ENCODE measurements around the gene MUCL3. TPM values are rescaled to one million over a fixed set of nuclear protein-coding genes. Genes with fewer than 3 reads are reported as not detected.

The MUCL3 gene
- total and polyA plus RNA-seq, 2 donors (not counting 1 experiment from before 2014, with no cell fraction given): not detected

DNA sequence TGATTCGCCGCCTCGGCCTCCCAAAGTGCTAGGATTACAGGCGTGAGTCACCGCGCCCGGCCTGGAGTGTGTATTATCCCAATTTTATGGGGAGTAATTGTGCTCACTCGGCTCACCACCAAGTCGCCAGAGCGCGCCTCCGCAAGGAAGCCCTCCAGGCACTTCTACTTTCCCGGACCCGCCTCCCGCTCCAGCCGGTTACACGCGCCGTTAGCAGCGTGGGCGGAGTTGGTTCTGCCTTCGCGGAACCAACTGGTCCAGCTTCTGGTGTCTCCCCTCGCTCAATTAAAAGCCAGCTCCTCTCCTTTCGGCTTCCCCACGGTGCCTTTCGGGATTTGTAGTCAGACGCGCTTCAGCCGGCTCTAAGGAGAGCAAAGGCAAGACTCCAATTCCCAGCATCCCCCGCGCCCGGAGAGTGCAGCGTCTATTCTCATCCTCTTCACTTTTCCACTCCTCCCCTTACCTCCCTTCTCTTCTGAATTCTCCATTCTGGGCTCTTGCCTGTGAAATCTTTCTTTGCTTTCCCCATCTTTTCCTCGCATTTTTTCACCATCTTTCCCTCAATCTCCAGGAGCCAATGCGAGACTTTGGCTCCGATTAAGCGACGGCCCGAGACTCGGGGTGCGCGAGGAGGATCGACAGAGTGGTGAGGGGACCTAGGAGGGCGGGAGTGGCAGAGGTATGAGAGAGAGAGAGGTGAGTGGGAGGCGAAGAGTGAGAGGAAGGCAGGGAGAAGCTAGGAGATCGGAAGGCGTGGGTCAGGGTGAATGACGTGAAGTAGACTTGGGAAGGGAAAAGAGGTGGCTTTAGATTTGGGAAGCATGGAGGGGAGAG is 32.8 kb upstream of the MUCL3 start, which contains the start of gene GTF2H4:
GTF2H4 (plus strand) TSS at position 450 of the 834 bp plus-strand sequence.
- Histone ChIP-seq H4K20me1 (ENCODE audit: control insufficient read depth, insufficient read depth, low read length, poor library complexity, severe bottlenecking) (no peaks in the 10 kb centered on the region), H3K4me2 (replicated peaks; ENCODE audit: low read depth, low read length, poor library complexity, severe bottlenecking) (peak within 1 kb of the TSS; percentile 93), H3K36me3 (replicated peaks in 1 of 2; ENCODE audit: control extremely low read depth in 1 of 2, control insufficient read depth in 1 of 2, extremely low read depth in 1 of 2, insufficient read depth in 2 of 2, low read length in 1 of 2) (peaks cover 0 to 19% of the 10 kb centered on the region in 2 experiments), H3K27me3 (replicated peaks in 1 of 4; ENCODE audit: control extremely low read depth in 1 of 4, control insufficient read depth in 3 of 4, insufficient read depth in 4 of 4, low read length in 3 of 4) (no peaks in the 10 kb centered on the region), H3K4me1 (ENCODE audit: control insufficient read depth in 2 of 2, insufficient read depth in 2 of 2, low read length in 2 of 2) (peaks cover 14 to 28% of the 10 kb centered on the region in 2 donors), H3K79me2 (ENCODE audit: control insufficient read depth, insufficient read depth, low read length) (peaks cover 5% of the 10 kb centered on the region), H3K9ac (ENCODE audit: low read length) (peak within 1 kb of the TSS; percentile 86), H3K4me3 (ENCODE audit: control extremely low read depth in 1 of 5, extremely low read depth in 1 of 5, insufficient read depth in 1 of 5, low read depth in 2 of 5, low read length in 4 of 5) (peak within 1 kb of the TSS; percentile 71 to 99 (median 89)), H2AFZ (ENCODE audit: insufficient read depth, low read depth, low read length, poor library complexity, severe bottlenecking) (peak within 1 kb of the TSS; percentile 90), H3K9me3 (ENCODE audit: control extremely low read depth in 1 of 3, control insufficient read depth in 2 of 3, insufficient read depth in 1 of 3, low read length in 2 of 3) (no peaks in the 10 kb centered on the region), H3K27ac (ENCODE audit: low read length in 2 of 2) (peak within 1 kb of the TSS in 1 of 2 donors; percentile 43)
- under 1% methylated on average over 47 of the region's 49 CpGs for WGBS (ENCODE audit: insufficient coverage)
- peaks cover 21% of the 10 kb centered on the region for H3K4me1 Mint-ChIP-seq
- H3K27me3 Mint-ChIP-seq: no peaks in the 10 kb centered on the region
- peak within 1 kb of the TSS; percentile 100 for H3K4me3 Mint-ChIP-seq
- peak; percentile 95 for DNase-seq
- intact Hi-C loops (cut with micrococcal nuclease): loop anchor here (5.0 kb wide), 1 partner anchor 291 kb away; the partner anchor contains the start of genes MRPS18B and PPP1R10
- CTCF ChIA-PET: interaction anchor here (0.7 to 1.5 kb wide), 8 partner anchors 25 to 179 kb away, joined by 3 to 4 read pairs (median 3); no protein-coding TSS in a partner anchor
- TF ChIP-seq EZH2 (IDR thresholded peaks at IDR 0.05; ENCODE audit: borderline replicate concordance, insufficient read depth, low read depth, low read length, poor library complexity, severe bottlenecking): no peak
- TF ChIP-seq, protein P1, sequence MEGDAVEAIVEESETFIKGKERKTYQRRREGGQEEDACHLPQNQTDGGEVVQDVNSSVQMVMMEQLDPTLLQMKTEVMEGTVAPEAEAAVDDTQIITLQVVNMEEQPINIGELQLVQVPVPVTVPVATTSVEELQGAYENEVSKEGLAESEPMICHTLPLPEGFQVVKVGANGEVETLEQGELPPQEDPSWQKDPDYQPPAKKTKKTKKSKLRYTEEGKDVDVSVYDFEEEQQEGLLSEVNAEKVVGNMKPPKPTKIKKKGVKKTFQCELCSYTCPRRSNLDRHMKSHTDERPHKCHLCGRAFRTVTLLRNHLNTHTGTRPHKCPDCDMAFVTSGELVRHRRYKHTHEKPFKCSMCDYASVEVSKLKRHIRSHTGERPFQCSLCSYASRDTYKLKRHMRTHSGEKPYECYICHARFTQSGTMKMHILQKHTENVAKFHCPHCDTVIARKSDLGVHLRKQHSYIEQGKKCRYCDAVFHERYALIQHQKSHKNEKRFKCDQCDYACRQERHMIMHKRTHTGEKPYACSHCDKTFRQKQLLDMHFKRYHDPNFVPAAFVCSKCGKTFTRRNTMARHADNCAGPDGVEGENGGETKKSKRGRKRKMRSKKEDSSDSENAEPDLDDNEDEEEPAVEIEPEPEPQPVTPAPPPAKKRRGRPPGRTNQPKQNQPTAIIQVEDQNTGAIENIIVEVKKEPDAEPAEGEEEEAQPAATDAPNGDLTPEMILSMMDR (IDR thresholded peaks at IDR 0.05): no peak
- H3K27ac Mint-ChIP-seq: peak within 1 kb of the TSS; percentile 88
- H3K9me3 Mint-ChIP-seq (ENCODE audit: insufficient read depth): no peaks in the 10 kb centered on the region
- POLR2A ChIA-PET: interaction anchor here (0.5 to 1.0 kb wide), 3 partner anchors 24 to 755 kb away, joined by 7 to 9 read pairs (median 9); no protein-coding TSS in a partner anchor
- ATAC-seq (ENCODE audit: low read depth): peak; percentile 97
